GM21619 (cell line): Measurements from ENCODE around the gene GJA4.
"Not testable (repeated sequence)": the region's sequence is repeated elsewhere in the genome, so short reads cannot be mapped to it uniquely, and the experiment has no call there.

Experiments
- ATAC-seq: cut with Tn5 transposase; IDR thresholded peaks from one replicate; pipeline ENCODE4 v1.9.1; 2021; ENCODE audit not compliant: unreplicated experiment

Gene GJA4

GRCh38 chr1:34787461-34788420 is 5.1 kb upstream of the GJA4 start:
- ATAC-seq = no peak

DNA sequence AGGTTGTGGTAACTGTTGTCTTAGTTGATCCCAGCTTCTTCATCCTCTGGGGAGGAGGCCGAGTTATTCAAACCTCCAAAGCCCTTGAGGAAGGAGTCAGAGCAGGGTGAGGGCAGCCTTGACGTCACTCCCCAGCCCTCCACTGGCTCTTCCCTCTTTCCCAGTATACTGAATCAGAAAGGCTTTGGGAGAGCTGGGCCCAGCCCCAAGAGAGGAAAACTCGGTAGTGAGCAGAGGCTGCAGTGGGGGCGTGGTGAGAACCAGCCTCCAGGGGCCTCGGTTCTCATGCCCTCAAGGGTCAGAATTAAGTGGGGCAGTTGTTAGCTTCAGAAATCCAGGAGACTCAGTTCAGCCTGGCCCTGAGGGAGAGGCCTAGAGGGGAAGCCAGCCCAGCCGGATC is 1.8 kb upstream of the GJA4 start:
- ATAC-seq = no peak

DNA sequence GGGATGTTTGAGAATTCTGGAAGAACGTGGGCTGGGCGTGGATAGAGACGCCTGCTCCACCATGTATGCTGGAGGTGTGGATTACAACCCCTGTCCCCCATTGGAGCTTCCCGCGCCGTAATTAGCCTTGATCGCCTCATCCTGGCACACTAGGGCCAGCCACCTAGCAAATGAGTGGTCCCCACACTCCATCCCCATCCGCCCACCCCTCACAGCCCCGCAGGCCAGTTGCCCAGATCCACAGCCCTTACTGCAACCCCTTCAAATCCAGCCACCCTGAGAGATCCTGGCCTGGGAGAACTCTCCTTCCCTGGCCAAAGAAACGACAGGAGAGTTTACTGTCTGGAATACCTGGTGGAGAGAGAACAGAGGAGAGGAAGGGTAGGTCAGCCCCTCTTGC is 375 bp upstream of the GJA4 start:
- no peak for ATAC-seq

DNA sequence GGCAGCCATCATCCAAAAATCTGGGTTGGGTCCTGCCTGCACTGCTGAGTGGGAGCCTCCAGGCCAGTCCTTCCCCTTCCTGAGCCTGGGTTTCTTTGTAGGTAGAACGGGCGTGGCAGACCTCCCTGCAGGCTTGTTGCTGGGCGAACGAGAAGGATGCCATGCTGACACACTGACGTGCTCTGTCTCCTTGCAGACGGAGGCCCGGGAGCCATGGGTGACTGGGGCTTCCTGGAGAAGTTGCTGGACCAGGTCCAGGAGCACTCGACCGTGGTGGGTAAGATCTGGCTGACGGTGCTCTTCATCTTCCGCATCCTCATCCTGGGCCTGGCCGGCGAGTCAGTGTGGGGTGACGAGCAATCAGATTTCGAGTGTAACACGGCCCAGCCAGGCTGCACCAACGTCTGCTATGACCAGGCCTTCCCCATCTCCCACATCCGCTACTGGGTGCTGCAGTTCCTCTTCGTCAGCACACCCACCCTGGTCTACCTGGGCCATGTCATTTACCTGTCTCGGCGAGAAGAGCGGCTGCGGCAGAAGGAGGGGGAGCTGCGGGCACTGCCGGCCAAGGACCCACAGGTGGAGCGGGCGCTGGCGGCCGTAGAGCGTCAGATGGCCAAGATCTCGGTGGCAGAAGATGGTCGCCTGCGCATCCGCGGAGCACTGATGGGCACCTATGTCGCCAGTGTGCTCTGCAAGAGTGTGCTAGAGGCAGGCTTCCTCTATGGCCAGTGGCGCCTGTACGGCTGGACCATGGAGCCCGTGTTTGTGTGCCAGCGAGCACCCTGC is 1.4 kb downstream of the GJA4 start:
- no peak for ATAC-seq

GRCh38 chr1:34794790-34795180 is 2.0 kb downstream of the GJA4 start:
- no peak for ATAC-seq

DNA sequence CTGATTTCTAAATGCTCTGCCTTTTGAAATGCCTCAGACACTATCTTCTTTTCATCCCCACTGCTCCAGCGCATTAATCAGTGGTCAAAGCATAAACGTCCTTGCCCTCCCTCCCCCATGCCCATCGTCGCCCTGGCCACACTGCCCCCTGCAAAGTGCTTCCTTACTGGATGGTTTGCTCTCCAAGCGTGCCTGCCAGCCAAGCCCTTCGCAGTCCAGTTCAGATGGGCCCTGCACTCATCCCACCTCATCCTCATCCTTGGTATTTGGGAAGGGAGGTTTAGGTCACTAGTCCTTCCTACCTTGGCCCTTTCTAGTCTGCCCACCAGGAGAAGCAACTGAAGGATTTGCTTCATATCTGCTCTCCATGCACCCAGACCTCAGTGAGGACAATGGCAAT is 3.1 kb downstream of the GJA4 start:
- ATAC-seq = no peak

DNA sequence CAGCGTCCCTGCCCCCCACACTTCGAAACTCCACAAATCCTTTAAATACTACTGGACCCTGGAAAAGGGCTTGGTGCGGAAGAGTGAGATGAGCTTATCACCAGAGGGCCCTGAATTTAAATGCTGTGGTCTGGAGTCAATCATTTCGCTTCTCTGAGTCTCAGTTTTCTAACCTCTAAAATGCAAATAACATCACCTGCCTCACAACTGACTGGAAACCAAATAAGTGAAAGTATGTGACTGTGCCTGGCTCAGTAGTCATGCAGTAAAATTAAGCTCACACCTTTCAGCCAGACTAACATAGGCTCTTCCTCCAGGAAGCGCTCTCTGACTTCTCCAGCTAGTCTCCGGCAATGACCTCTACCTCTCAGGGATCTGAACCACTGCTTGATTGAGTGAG is 4.2 kb downstream of the GJA4 start:
- peak; percentile 66 for ATAC-seq

GRCh38 chr1:34800214-34800613 is 7.4 kb downstream of the GJA4 start:
- ATAC-seq = no peak

GRCh38 chr1:34803770-34804169 is 11.0 kb downstream of the GJA4 start:
- ATAC-seq = no peak

DNA sequence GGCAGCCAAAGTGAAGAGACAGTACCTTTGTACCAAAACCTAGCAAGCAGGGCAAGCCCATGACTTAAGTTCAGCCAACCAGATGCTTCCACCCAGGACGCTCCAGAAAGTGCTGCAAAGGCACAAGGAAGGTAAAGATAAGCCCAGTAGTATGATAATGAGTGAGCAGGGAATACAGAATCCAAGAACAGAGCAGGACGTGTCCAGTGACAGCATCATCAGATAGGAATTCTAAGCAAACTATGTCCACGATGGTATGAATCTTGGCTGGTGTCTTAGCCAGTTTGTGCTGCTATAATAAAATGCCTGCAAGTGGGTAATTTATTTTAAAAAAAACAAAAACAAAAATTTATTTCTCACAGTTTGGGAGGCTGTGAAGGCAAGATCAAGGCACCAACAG is 13.6 kb downstream of the GJA4 start:
- no peak for ATAC-seq

DNA sequence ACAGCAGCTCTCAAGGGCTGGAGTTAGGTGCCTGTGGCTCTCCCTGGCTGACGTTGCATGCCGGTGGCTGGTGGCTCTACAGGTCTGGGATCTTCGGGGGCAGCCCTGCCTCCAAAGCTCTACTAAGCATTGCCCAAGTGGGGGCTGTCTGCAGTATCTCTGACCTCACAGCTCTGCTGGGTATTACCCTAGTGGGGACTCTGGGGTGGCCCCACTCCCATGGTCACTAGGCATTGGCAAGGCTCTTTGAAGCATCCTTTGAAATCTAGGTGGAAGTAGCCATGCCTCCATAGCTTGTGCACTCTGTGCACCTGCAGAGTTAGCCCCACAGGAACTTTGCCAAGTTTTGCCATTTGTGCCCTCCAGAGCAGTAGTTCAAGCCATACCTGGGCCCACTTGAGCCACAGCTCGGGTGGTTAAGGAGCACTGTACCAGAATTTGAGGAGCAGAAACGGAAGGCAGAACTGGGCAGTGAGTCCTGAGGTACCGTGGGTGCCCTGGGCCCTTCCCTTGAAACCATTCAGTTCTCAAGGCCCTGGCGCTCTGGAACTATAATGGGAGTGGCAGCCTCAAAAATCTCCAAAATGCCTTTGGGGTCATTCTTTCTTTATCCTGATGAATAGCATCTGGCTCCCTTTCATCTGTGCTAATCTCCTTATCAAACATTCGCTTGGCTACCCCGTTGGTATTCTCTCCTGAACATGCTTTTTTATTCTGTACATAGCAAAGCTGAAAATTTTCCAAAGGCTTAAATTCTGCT is 15.4 kb downstream of the GJA4 start:
- no peak for ATAC-seq

- ATAC-seq = not testable (repeated sequence)
These were observed 18.0 kb downstream of the GJA4 start for GRCh38 chr1:34810781-34811180.

- ATAC-seq = no peak
These were observed 23.5 kb downstream of the GJA4 start for GRCh38 chr1:34816332-34816731.

GRCh38 chr1:34816778-34817177 is 24.0 kb downstream of the GJA4 start:
- no peak for ATAC-seq

- not testable (repeated sequence) for ATAC-seq
These were observed 26.1 kb downstream of the GJA4 start for GRCh38 chr1:34818862-34819261.

- no peak for ATAC-seq
These were observed 29.4 kb downstream of the GJA4 start for GRCh38 chr1:34822202-34822601.

DNA sequence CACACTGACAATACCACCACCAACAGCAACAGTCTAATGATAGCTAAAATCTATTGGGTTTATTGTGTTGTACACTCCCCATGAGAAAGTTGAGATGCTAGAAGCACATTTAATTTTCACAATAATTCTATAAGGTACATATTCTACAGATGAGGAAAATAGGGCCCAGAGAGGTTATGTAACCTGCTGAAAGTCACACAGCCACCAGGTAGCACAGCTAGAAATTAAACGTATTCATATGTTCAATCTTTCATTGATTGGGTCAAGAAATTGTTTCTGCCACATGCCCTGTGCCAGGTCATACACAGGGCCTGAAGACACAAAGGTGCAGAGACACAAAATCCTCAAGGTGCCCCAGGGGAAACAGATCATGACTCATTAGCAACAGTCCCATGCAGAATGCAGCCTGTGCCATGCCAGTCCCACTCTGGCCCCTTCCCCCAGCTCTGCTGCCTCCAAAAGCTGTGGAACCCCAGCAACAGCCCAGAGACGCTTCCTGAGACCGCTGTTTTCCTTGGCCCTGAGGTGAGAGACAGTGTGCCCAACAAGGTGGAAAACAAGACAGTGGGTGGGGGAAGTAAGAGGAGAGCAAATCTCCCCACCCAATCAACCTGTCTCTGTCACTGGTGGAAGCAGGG is 32.1 kb downstream of the GJA4 start:
- no peak for ATAC-seq

GRCh38 chr1:34825455-34826091 is 32.8 kb downstream of the GJA4 start:
- no peak for ATAC-seq

- no peak for ATAC-seq
These were observed 34.6 kb downstream of the GJA4 start for GRCh38 chr1:34827341-34827941.

DNA sequence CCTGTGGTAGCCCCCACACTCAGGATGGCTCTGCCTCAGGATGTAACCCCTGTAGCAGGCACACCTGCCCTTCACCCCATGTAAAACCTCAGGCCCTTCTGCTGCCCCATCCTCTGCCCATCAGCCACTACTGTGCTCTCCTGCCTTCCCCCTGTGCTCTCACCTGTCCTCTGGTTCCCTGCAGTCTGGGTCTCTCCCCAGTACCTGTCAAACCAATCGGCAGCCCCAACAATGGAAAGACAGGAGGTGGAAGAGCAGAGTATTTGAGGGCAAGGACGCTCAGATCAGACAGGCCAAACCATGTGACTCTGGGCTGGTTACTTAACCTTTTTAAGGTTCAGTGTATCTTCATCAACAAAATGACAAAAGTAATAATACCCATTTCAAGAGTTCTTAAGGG is 35.8 kb downstream of the GJA4 start:
- no peak for ATAC-seq
